Adrenal gland (tissue), 5 donors: ENCODE results near the gene SDK1.

Experiments
- CTCF ChIP-seq, 6 experiments: fragments of 450-650 bp in 4 of 6; fragments of 200-600 bp in 2 of 6; sonication (generic) in 1 of 6; IDR thresholded peaks; 1 replicate in 5 of 6; 2 replicates in 1 of 6; pipeline versions ENCODE4 v1.5.1 to v1.8.0; 2016 to 2021; ENCODE audit warnings: antibody characterized with exemption in 6 of 6, mild to moderate bottlenecking in 2 of 6, moderate library complexity in 1 of 6
- POLR2A ChIP-seq, 2 donors: fragments of 450-650 bp; IDR thresholded peaks; one replicate each; pipeline ENCODE4 v1.6.1; 2017; ENCODE audit warnings: antibody characterized with exemption in 2 of 2, mild to moderate bottlenecking in 2 of 2, moderate library complexity in 1 of 2
- donor health status: DM: no; HTN: no; CAD: no.

GRCh38 chr7:4202954-4203353 lies 901.9 kb downstream of the SDK1 start:
- TF ChIP-seq POLR2A (IDR thresholded peaks at IDR 0.05) = no peak
- TF ChIP-seq CTCF (IDR thresholded peaks at IDR 0.05) = no peak
